ENCODE results near the gene OXLD1.

OXLD1 gene

GRCh38 chr17:81672954-81673353 is 6.5 kb upstream of the OXLD1 start:
- H3K27me3 ChIP-seq (ENCODE audit: insufficient read depth, low read length, poor library complexity) = no peaks in the 10 kb centered on the region
- no peak overlapping the region for H3K4me2 ChIP-seq (ENCODE audit: insufficient read depth, low read length)
- H3K36me3 ChIP-seq (ENCODE audit: insufficient read depth, low read length) = peaks cover 70% of the 10 kb centered on the region
- TF ChIP-seq EZH2 (IDR thresholded peaks at IDR 0.05; ENCODE audit: borderline replicate concordance, low read depth, low read length, severe bottlenecking) = no peak
- no peak for TF ChIP-seq CTCF (IDR thresholded peaks at IDR 0.05; ENCODE audit: borderline replicate concordance, extremely low read depth, low read length, poor library complexity, severe bottlenecking)
- H4K20me1 ChIP-seq (ENCODE audit: insufficient read depth, low read length) = peaks cover 13% of the 10 kb centered on the region
- no peak overlapping the region for H2AFZ ChIP-seq (ENCODE audit: low read depth, low read length)
- H3K4me3 ChIP-seq (ENCODE audit: low read depth in 1 of 2, low read length in 2 of 2) = no peak overlapping the region
- ATAC-seq (ENCODE audit: insufficient read depth, low read depth) (no peak), DNase-seq (no peak)
- H3K4me1 ChIP-seq (ENCODE audit: insufficient read depth, low read length) = peaks cover 7% of the 10 kb centered on the region
- no peak overlapping the region for H3K27ac ChIP-seq (ENCODE audit: low read length)
- H3K79me2 ChIP-seq (ENCODE audit: insufficient read depth, low read length) = peaks cover 25% of the 10 kb centered on the region
- H3K9me3 ChIP-seq (ENCODE audit: insufficient read depth, low read length, severe bottlenecking) = no peaks in the 10 kb centered on the region
- H3K9ac ChIP-seq (ENCODE audit: low read depth, low read length) = no peak overlapping the region

- peaks cover 12% of the 10 kb centered on the region for H3K4me1 ChIP-seq (ENCODE audit: insufficient read depth, low read length)
- no peaks in the 10 kb centered on the region for H3K27me3 ChIP-seq (ENCODE audit: insufficient read depth, low read length, poor library complexity)
- H3K36me3 ChIP-seq (ENCODE audit: insufficient read depth, low read length) = peaks cover 74% of the 10 kb centered on the region
These were observed 6.1 kb upstream of the OXLD1 start for GRCh38 chr17:81672504-81672903.

GRCh38 chr17:81667754-81668153 is 1.3 kb upstream of the OXLD1 start:
- ATAC-seq (ENCODE audit: insufficient read depth, low read depth) (no peak), DNase-seq (peak; percentile 40)
- Histone ChIP-seq H2AFZ (ENCODE audit: low read depth, low read length) (no peak overlapping the region), H3K36me3 (ENCODE audit: insufficient read depth, low read length) (peaks cover 72% of the 10 kb centered on the region), H3K4me3 (ENCODE audit: low read depth in 1 of 2, low read length in 2 of 2) (peak overlapping the region in 1 of 2 experiments; percentile 52; a peak in 3 of 4 replicates), H4K20me1 (ENCODE audit: insufficient read depth, low read length) (peaks cover 6% of the 10 kb centered on the region), H3K4me2 (ENCODE audit: insufficient read depth, low read length) (peak overlapping the region; percentile 98), H3K9me3 (ENCODE audit: insufficient read depth, low read length, severe bottlenecking) (no peaks in the 10 kb centered on the region), H3K9ac (ENCODE audit: low read depth, low read length) (peak overlapping the region; percentile 99), H3K4me1 (ENCODE audit: insufficient read depth, low read length) (peaks cover 31% of the 10 kb centered on the region), H3K27me3 (ENCODE audit: insufficient read depth, low read length, poor library complexity) (no peaks in the 10 kb centered on the region), H3K27ac (ENCODE audit: low read length) (0 out of 2 replicates have a peak overlapping the region, but pooled peaks have one; percentile 2), H3K79me2 (ENCODE audit: insufficient read depth, low read length) (peaks cover 53% of the 10 kb centered on the region)
- TF ChIP-seq EZH2 (IDR thresholded peaks at IDR 0.05; ENCODE audit: borderline replicate concordance, low read depth, low read length, severe bottlenecking) (no peak), CTCF (IDR thresholded peaks at IDR 0.05; ENCODE audit: borderline replicate concordance, extremely low read depth, low read length, poor library complexity, severe bottlenecking) (peak; percentile 52)

More at GRCh38 chr17:81672504-81672903, 6.1 kb upstream of the OXLD1 start:
- H3K9ac ChIP-seq (ENCODE audit: low read depth, low read length) = no peak overlapping the region
- H3K4me3 ChIP-seq (ENCODE audit: low read depth in 1 of 2, low read length in 2 of 2) = no peak overlapping the region
- DNase-seq (no peak), ATAC-seq (ENCODE audit: insufficient read depth, low read depth) (no peak)
- peaks cover 29% of the 10 kb centered on the region for H3K79me2 ChIP-seq (ENCODE audit: insufficient read depth, low read length)
- TF ChIP-seq EZH2 (IDR thresholded peaks at IDR 0.05; ENCODE audit: borderline replicate concordance, low read depth, low read length, severe bottlenecking) = no peak
- no peak for TF ChIP-seq CTCF (IDR thresholded peaks at IDR 0.05; ENCODE audit: borderline replicate concordance, extremely low read depth, low read length, poor library complexity, severe bottlenecking)
- H3K4me2 ChIP-seq (ENCODE audit: insufficient read depth, low read length) = no peak overlapping the region
- H2AFZ ChIP-seq (ENCODE audit: low read depth, low read length) = no peak overlapping the region
- no peaks in the 10 kb centered on the region for H3K9me3 ChIP-seq (ENCODE audit: insufficient read depth, low read length, severe bottlenecking)
- H3K27ac ChIP-seq (ENCODE audit: low read length) = no peak overlapping the region
- peaks cover 13% of the 10 kb centered on the region for H4K20me1 ChIP-seq (ENCODE audit: insufficient read depth, low read length)

GRCh38 chr17:81666092-81666341 is 388 bp downstream of the OXLD1 start:
- no peaks in the 10 kb centered on the region for H3K27me3 ChIP-seq (ENCODE audit: insufficient read depth, low read length, poor library complexity)
- H3K4me3 ChIP-seq (ENCODE audit: low read depth in 1 of 2, low read length in 2 of 2) = peak overlapping the region; percentile 92 to 99
- peak overlapping the region; percentile 98 for H3K4me2 ChIP-seq (ENCODE audit: insufficient read depth, low read length)
- H3K9me3 ChIP-seq (ENCODE audit: insufficient read depth, low read length, severe bottlenecking) = no peaks in the 10 kb centered on the region
- peak overlapping the region; percentile 94 for H3K27ac ChIP-seq (ENCODE audit: low read length)
- TF ChIP-seq CTCF (IDR thresholded peaks at IDR 0.05; ENCODE audit: borderline replicate concordance, extremely low read depth, low read length, poor library complexity, severe bottlenecking) = no peak
- TF ChIP-seq EZH2 (IDR thresholded peaks at IDR 0.05; ENCODE audit: borderline replicate concordance, low read depth, low read length, severe bottlenecking) = no peak
- peaks cover 52% of the 10 kb centered on the region for H3K79me2 ChIP-seq (ENCODE audit: insufficient read depth, low read length)
- DNase-seq (no peak), ATAC-seq (ENCODE audit: insufficient read depth, low read depth) (peak; percentile 38)
- peaks cover 4% of the 10 kb centered on the region for H4K20me1 ChIP-seq (ENCODE audit: insufficient read depth, low read length)
- peak overlapping the region; percentile 94 for H2AFZ ChIP-seq (ENCODE audit: low read depth, low read length)
- H3K4me1 ChIP-seq (ENCODE audit: insufficient read depth, low read length) = peaks cover 31% of the 10 kb centered on the region
- peaks cover 55% of the 10 kb centered on the region for H3K36me3 ChIP-seq (ENCODE audit: insufficient read depth, low read length)
- H3K9ac ChIP-seq (ENCODE audit: low read depth, low read length) = peak overlapping the region; percentile 99

Measured in DND-41 (cell line).